GM21360 (cell line): ENCODE data around the gene PAOX.

Experiments used
- ATAC-seq: cut with Tn5 transposase; IDR thresholded peaks from one replicate; pipeline ENCODE4 v1.9.1; 2021; ENCODE audit warnings: mild to moderate bottlenecking, moderate library complexity; ENCODE audit not compliant: unreplicated experiment

PAOX gene

GRCh38 chr10:133379152-133379800 lies at the start of gene PAOX:
Gene PAOX (plus strand): TSS chr10:133379262. CDS start chr10:133379317, 55 bp downstream.
- ATAC-seq = peak; percentile 54

GRCh38 chr10:133329491-133330202 lies 49.4 kb upstream of the PAOX start:
- peak; percentile 83 for ATAC-seq

- no peak for ATAC-seq
These were observed 45.9 kb upstream of the PAOX start for GRCh38 chr10:133332936-133333699.

DNA sequence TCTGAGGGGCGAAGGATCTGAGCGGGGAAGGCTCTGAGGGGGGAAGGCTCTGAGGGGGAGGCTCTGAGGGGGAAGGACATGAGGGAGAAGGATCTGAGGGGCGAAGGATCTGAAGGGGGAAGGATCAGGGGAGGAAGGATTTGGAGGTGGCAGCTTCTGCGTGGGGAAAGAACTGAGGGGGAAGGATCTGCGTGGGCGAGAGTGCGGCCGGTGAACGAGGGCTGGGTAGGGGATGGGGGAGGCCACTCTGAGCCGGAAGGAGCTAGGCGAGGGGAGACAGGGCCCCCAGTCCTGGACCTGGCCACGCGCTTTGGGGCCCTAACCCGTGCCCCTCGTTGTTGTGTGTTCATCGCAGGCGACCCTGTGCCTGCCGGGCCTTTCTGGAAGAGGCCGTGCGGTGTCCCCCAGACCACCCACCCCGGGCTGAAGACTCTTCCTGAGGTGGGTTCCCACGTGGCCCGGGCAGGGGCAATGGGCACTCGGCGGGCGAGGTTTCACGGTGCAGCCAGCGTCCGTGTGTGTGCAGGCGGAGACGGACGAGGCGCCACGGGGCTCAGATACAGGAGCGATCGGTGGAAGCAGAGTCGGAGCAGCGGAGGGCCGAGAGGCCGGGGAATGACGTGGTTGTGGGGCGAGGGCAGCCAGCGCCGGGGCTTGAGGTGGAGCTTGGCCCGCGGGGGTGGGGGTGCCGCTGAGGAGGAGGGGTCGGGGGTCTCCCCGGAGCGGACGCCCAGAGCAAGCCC lies 44.4 kb upstream of the PAOX start:
- no peak for ATAC-seq

GRCh38 chr10:133335246-133336117 lies 43.6 kb upstream of the PAOX start:
- no peak for ATAC-seq

GRCh38 chr10:133336118-133336576 lies 42.9 kb upstream of the PAOX start:
- no peak for ATAC-seq

GRCh38 chr10:133336577-133337369 lies 42.3 kb upstream of the PAOX start, which contains the start of gene CALY:
Gene CALY (minus strand): TSS chr10:133336896. CDS start chr10:133328989, 7,907 bp downstream.
- no peak for ATAC-seq

GRCh38 chr10:133337370-133337725 lies 41.7 kb upstream of the PAOX start:
- no peak for ATAC-seq

- ATAC-seq = no peak
These were observed 40.7 kb upstream of the PAOX start for GRCh38 chr10:133338080-133339071.

- no peak for ATAC-seq
These were observed 39.2 kb upstream of the PAOX start for GRCh38 chr10:133339708-133340380.

DNA sequence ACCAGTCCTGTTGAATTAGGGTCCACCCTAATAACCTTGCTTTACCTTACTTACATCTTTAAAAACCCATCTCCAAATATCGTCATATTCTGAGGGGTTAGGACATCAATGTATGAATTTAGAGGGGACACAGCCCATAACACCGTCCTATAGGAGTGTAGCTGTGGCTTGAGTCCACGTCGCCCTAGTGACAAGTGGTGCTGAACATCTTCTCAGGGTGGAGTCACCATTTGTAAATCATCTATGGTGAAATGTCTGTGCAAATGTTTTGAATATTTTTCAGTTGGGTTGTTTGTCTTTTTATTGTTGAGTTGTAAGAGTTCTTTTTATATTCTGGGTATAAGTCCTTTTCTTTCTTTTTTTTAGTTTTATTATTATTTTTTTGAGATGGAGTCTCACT lies 37.1 kb upstream of the PAOX start:
- no peak for ATAC-seq

DNA sequence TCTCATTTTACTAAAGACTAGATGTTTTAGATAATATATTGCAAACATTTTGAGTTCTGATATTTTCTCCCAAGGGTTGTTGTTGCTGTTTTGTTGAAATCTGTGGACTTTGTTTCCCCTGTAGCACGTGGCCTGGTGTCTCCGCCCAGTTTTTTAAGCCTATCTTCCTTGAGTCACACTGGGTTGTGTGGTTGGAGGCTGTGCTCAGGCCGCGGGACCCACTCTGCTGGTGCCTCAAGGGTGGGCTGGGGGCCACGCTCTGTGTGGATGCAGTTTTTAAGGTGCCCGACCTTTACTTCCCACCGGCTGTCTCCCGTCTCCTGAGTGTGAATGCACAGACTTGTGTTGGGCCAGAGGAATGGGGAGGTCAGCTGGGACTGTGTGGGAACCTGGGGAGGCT lies 36.1 kb upstream of the PAOX start:
- ATAC-seq = no peak

DNA sequence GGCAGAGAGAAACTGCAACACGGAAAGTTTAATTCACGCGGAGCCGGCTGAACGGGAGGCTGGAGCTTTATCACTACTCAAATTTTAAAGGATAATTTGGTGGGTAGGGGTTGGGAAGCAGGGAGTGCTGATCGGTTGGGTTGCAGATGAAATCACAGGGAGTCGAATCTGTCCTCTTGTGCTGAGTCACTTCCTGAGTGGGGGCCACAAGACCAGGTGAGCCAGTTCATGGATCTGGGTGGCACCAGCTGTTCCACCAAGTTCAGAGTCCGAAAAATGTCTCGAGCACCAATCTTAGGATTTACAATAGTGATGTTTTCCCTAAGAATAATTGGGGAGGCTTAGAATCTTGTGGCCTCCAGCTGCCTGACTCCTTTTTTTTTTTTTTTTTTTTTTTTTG lies 35.5 kb upstream of the PAOX start:
- ATAC-seq = no peak

DNA sequence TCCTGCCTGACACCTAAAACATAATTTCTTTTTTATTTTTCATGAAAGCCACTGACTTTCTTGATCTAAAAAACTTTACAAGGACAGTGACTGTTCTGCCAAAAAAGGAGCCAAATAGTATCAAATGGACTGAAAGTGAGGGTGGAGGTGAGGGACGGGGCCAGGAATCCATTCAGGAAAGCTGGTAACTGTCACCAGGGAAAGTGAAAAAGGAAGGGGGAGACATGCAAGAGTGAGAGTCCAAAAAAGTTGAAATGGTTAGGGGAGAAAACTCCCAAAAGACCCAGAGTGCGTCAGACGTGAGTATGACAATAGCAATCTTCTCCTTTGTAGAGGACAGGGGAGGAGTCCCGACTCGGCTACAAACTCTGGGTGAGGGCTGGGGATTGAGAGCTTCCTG lies 34.8 kb upstream of the PAOX start:
- no peak for ATAC-seq

DNA sequence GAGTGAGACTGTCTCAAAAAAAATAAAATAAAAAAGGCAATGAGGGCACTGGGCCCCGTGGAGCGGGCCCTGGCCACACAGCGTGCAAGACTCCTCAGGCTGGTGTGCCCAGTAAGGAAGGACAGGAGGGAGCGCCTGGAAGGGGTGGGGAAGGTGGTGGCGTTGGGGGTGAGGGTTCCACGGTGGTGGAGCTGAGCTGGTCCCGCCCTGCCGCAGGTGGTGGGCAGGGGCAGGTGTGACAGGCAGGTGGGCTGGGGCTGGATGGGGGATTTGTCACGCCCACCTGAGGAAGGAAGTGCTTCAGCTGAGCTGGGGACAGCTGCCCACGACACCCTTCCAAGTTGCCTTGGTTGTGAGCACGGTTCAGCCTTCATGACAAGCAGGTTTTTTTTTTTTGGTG lies 32.6 kb upstream of the PAOX start:
- no peak for ATAC-seq

GRCh38 chr10:133347710-133348517 lies 31.1 kb upstream of the PAOX start:
- no peak for ATAC-seq

GRCh38 chr10:133349160-133349568 lies 29.9 kb upstream of the PAOX start:
- no peak for ATAC-seq
